PC-3 (cell line): Measurements from ENCODE around the gene EMSY. TPM values are rescaled to one million over a fixed set of nuclear protein-coding genes. Genes with fewer than 3 reads are reported as not detected.

Experiments
- ATAC-seq: fragments of 200-7000 bp; cut with Tn5 transposase; 2 replicates; pipeline ENCODE4 v1.9.1; 2020; ENCODE audit warnings: mild to moderate bottlenecking, moderate library complexity
- BruUV-seq: library from RNA; stranded (reverse); fragments of 400-500 nt; replicated peaks from 2 replicates; lab custom pipeline; 2021; lab: Mats Ljungman, UMichigan
- CTCF ChIA-PET: fragments of 300-600 bp; sonication (Branson Sonifier 250); formaldehyde crosslinking; loops from one replicate; lab custom pipeline; 2022; ENCODE audit warnings: antibody characterized with exemption; lab: Charles Lee
- POLR2A ChIA-PET: fragments of 300-600 bp; sonication (Branson Sonifier 250); formaldehyde crosslinking; loops from one replicate; lab custom pipeline; 2022; ENCODE audit warnings: antibody characterized with exemption; ENCODE audit not compliant: unreplicated experiment; lab: Charles Lee
- DNase-seq: peaks from one replicate; pipeline ENCODE4 v3.0.0-alpha.2; 2015
- H2AFZ ChIP-seq: fragments of 300-600 bp; sonication (generic); 2 replicates; pipeline ENCODE4 v1.6.0; 2016; ENCODE audit warnings: antibody characterized with exemption, low read length
- H3F3A ChIP-seq: fragments of 300-600 bp; sonication (generic); one replicate; pipeline ENCODE4 v1.6.0; 2017; ENCODE audit warnings: antibody characterized with exemption, low read length, control low read depth, mild to moderate bottlenecking; ENCODE audit not compliant: unreplicated experiment
- H3K27ac ChIP-seq: fragments of 300-600 bp; sonication (generic); 2 replicates; pipeline ENCODE4 v1.5.1; 2016; ENCODE audit warnings: mild to moderate bottlenecking, low read length
- H3K27me3 ChIP-seq: fragments of 300-600 bp; sonication (generic); 2 replicates; pipeline ENCODE4 v1.6.1; 2016; ENCODE audit warnings: low read length, mixed read lengths
- H3K36me3 ChIP-seq: fragments of 300-600 bp; sonication (generic); 2 replicates; pipeline ENCODE4 v1.6.1; 2016; ENCODE audit warnings: low read depth, mixed run types, low read length, mixed read lengths
- H3K4me1 ChIP-seq: fragments of 300-600 bp; sonication (generic); 2 replicates; pipeline ENCODE4 v1.5.1; 2016; ENCODE audit warnings: low read length; ENCODE audit not compliant: insufficient read depth
- H3K4me2 ChIP-seq: fragments of 300-600 bp; sonication (generic); 2 replicates; pipeline ENCODE4 v1.6.0; 2016; ENCODE audit warnings: low read length
- H3K4me3 ChIP-seq: fragments of 300-600 bp; sonication (generic); 2 replicates; pipeline ENCODE4 v1.5.1; 2016; ENCODE audit warnings: mild to moderate bottlenecking, low read length, mixed read lengths
- H3K79me2 ChIP-seq: fragments of 300-600 bp; sonication (generic); 2 replicates; pipeline ENCODE4 v1.6.1; 2017; ENCODE audit warnings: low read length, mixed read lengths
- H3K9ac ChIP-seq: fragments of 300-600 bp; sonication (generic); 2 replicates; pipeline ENCODE4 v1.6.0; 2016; ENCODE audit warnings: mild to moderate bottlenecking, low read length
- H3K9me2 ChIP-seq: fragments of 300-600 bp; sonication (generic); replicated peaks from 2 replicates; pipeline ENCODE4 v1.6.1; 2016; ENCODE audit warnings: mixed run types, low read length, mixed read lengths
- H3K9me3 ChIP-seq: fragments of 300-600 bp; sonication (generic); 2 replicates; pipeline ENCODE4 v1.6.1; 2016; ENCODE audit warnings: low read length, mixed read lengths
- H4K20me1 ChIP-seq: fragments of 300-600 bp; sonication (generic); 2 replicates; pipeline ENCODE4 v1.6.1; 2016; ENCODE audit warnings: low read length, mixed read lengths
- EZH2 ChIP-seq: fragments of 300-600 bp; sonication (generic); IDR thresholded peaks from one replicate; pipeline ENCODE4 v1.6.1; 2017; ENCODE audit warnings: antibody characterized with exemption, mild to moderate bottlenecking, low read length; ENCODE audit not compliant: unreplicated experiment
- EZH2phosphoT487 ChIP-seq: fragments of 300-600 bp; sonication (generic); IDR thresholded peaks from 2 replicates; pipeline ENCODE4 v1.6.1; 2018; ENCODE audit warnings: mild to moderate bottlenecking, antibody characterized with exemption, low read length, borderline replicate concordance
- intact Hi-C: fragments of 100-400 bp; cut with micrococcal nuclease; formaldehyde crosslinking; loops from 2 replicates; pipeline ENCODE4 v1.9.0; 2023
- total RNA-seq: library from RNA; depleted of rRNA; stranded (reverse); fragments of >200 nt; gene quantifications from 2 replicates; pipeline ENCODE4 v1.2.3, GENCODE V29; 2014
- TF ChIP-seq, protein P1 (sequence below): fragments of 300-600 bp; sonication (generic); conservative IDR thresholded peaks from 2 replicates; pipeline ENCODE4 v1.5.1; 2017; ENCODE audit warnings: antibody characterized with exemption, low read depth, mild to moderate bottlenecking, low read length

The EMSY gene
- total RNA-seq, 1 experiment from 2014 or later = 51.1 TPM

DNA sequence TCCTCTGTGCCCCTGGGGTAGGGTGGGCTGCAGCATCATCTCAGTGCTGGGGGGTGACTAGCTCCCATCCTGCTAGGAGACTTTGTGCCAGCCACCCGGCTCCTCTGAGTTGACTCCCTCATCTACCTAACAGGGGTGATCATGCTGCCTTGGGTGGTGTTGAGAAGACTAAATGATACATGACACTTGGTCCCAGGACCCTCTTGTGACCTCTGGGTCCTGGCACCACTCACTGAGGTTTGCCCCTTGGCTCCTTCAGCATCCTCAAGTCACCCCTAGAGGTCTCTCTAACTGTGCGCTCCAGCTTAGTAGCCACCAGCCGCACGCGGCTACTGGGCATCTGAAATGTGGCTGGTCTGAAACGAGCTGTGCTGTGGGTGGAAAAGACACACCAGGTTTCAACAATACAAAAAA is 153.6 kb downstream of the EMSY start:
- ChIA-PET POLR2A (interaction anchor here (0.9 kb wide), 1 partner anchor 10 kb away, joined by 4 read pairs; no protein-coding TSS in a partner anchor), CTCF (interaction anchor here (0.7 to 1.4 kb wide), 8 partner anchors 47 to 391 kb away, joined by 3 to 6 read pairs (median 4); no protein-coding TSS in a partner anchor)
- H3K27me3 ChIP-seq = no peaks in the 10 kb centered on the region
- H4K20me1 ChIP-seq = no peaks in the 10 kb centered on the region
- H3K27ac ChIP-seq = no peak overlapping the region
- BruUV-seq = no TSS peak
- no peak overlapping the region for H3K9ac ChIP-seq
- no peak overlapping the region for H3K4me3 ChIP-seq
- no peak overlapping the region for H3K4me2 ChIP-seq
- peaks cover 5% of the 10 kb centered on the region; the same call in 1 of the 2 replicates for H3K4me1 ChIP-seq
- H2AFZ ChIP-seq = no peak overlapping the region
- DNase-seq (peak; percentile 59), ATAC-seq (peak; percentile 88)
- H3K36me3 ChIP-seq = no peaks in the 10 kb centered on the region
- no peaks in the 10 kb centered on the region for H3K9me2 ChIP-seq
- H3K79me2 ChIP-seq = no peaks in the 10 kb centered on the region
- intact Hi-C loops = no loop called here
- no peaks in the 10 kb centered on the region for H3F3A ChIP-seq
- TF ChIP-seq, protein P1, sequence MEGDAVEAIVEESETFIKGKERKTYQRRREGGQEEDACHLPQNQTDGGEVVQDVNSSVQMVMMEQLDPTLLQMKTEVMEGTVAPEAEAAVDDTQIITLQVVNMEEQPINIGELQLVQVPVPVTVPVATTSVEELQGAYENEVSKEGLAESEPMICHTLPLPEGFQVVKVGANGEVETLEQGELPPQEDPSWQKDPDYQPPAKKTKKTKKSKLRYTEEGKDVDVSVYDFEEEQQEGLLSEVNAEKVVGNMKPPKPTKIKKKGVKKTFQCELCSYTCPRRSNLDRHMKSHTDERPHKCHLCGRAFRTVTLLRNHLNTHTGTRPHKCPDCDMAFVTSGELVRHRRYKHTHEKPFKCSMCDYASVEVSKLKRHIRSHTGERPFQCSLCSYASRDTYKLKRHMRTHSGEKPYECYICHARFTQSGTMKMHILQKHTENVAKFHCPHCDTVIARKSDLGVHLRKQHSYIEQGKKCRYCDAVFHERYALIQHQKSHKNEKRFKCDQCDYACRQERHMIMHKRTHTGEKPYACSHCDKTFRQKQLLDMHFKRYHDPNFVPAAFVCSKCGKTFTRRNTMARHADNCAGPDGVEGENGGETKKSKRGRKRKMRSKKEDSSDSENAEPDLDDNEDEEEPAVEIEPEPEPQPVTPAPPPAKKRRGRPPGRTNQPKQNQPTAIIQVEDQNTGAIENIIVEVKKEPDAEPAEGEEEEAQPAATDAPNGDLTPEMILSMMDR = peak; percentile 71
- TF ChIP-seq EZH2phosphoT487 = no peak
- TF ChIP-seq EZH2 = no peak
- H3K9me3 ChIP-seq = no peaks in the 10 kb centered on the region

DNA sequence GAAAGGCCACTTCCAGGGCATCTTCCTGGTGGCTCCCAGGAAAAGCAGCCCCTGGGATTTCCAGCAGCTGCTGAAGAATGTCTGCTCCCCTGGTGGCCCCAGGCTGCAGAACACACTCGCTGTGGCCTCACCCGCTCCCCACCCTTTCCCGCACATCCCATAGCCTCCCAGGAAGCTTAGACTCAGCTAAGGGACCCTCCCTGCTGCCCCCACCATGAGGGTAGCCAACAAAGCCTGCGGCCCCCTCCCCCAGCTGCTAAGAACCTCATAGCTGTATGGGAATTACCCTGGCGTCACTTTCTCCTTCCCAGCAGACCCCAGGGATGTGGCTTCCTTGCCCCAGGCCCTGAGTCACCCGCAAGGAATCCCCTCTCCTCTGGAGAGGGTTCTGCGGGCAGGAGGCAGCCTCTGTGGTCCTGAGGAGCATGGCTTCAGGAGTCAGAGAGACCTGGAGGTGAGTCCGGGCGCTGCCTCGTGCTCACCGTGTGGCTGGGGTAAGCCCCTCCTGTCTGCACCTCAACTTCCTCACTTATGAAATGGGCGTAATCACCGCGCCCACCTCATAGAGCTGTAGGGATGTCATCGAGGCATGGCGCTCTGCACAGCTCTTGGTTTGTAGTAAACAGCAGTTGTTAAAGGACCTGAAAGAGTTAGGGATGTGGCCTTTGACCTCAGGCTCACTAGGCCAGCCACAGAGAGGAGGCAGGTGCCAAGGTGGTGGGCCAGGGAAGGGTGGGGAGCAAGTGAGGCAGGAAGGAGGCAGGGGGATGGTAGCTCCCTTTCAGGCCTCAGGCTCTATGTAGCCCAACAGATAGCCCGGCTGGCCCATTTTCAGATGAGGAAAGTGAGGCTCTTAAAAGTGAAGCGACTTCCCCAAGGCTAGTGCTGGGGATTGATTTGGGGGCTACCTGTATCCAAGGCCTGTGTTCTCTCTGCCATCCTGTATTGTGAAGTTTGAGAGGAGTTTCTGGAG is 154.5 kb downstream of the EMSY start:
- Histone ChIP-seq H3K9me3 (no peaks in the 10 kb centered on the region), H3K4me3 (no peak overlapping the region), H3K4me2 (no peak overlapping the region), H3K36me3 (no peaks in the 10 kb centered on the region), H3K9me2 (no peaks in the 10 kb centered on the region), H3K9ac (no peak overlapping the region), H2AFZ (no peak overlapping the region), H3K79me2 (no peaks in the 10 kb centered on the region), H3K27ac (no peak overlapping the region), H3F3A (no peaks in the 10 kb centered on the region), H3K27me3 (no peaks in the 10 kb centered on the region), H3K4me1 (peaks cover 5% of the 10 kb centered on the region; the same call in 1 of the 2 replicates), H4K20me1 (no peaks in the 10 kb centered on the region)
- DNase-seq = no peak
- CTCF ChIA-PET = interaction anchor here (0.7 to 1.4 kb wide), 6 partner anchors 48 to 392 kb away, joined by 3 to 6 read pairs (median 4); no protein-coding TSS in a partner anchor
- POLR2A ChIA-PET = interaction anchor here (0.9 kb wide), 1 partner anchor 11 kb away, joined by 4 read pairs; no protein-coding TSS in a partner anchor
- ATAC-seq = no peak
- TF ChIP-seq, protein P1 = no peak
- TF ChIP-seq EZH2phosphoT487 = no peak
- TF ChIP-seq EZH2 = no peak
- intact Hi-C loops = no loop called here
- no TSS peak for BruUV-seq
